WTC11 (cell line): Measurements from ENCODE around the gene CAB39L. TPM values are rescaled to one million over a fixed set of nuclear protein-coding genes. Genes with fewer than 3 reads are reported as not detected.

ENCODE experiments used
- ATAC-seq: fragments of 200-7000 bp; cut with Tn5 transposase; 2 replicates; pipeline ENCODE4 v1.10.0; 2021; ENCODE audit warnings: mild to moderate bottlenecking, moderate library complexity
- CTCF ChIA-PET: fragments of 300-600 bp; sonication (Branson Sonifier 250); formaldehyde crosslinking; loops from one replicate; lab custom pipeline; 2021; ENCODE audit warnings: antibody characterized with exemption; lab: Charles Lee
- POLR2A ChIA-PET: fragments of 350-600 bp; sonication (Branson Sonifier 250); formaldehyde crosslinking; loops from one replicate; lab custom pipeline; 2021; ENCODE audit warnings: antibody characterized with exemption; lab: Charles Lee
- DNase-seq: peaks from one replicate; pipeline ENCODE4 v3.0.0; 2021; ENCODE audit warnings: low spot score
- H3K27ac Mint-ChIP-seq: 2 replicates; pipeline ENCODE4 v1.8.0; 2021; ENCODE audit warnings: mixed read lengths
- H3K27me3 Mint-ChIP-seq: 2 replicates; pipeline ENCODE4 v1.8.0; 2021; ENCODE audit warnings: low read depth, mild to moderate bottlenecking, moderate library complexity, mixed read lengths
- H3K36me3 Mint-ChIP-seq: 2 replicates; pipeline ENCODE4 v1.8.0; 2021; ENCODE audit warnings: mixed read lengths
- H3K4me1 Mint-ChIP-seq: 2 replicates; pipeline ENCODE4 v1.8.0; 2022; ENCODE audit warnings: mixed read lengths
- H3K4me3 Mint-ChIP-seq: 2 replicates; pipeline ENCODE4 v1.8.0; 2021; ENCODE audit warnings: mild to moderate bottlenecking, moderate library complexity, mixed read lengths
- H3K9me3 Mint-ChIP-seq: 2 replicates; pipeline ENCODE4 v1.8.0; 2021; ENCODE audit warnings: mixed read lengths
- AR ChIP-seq: fragments of 250-450 bp; sonication (Bioruptor Pico); IDR thresholded peaks from 2 replicates; pipeline ENCODE4 v1.9.0; 2021; ENCODE audit warnings: mild to moderate bottlenecking
- ATF1 ChIP-seq: sonication (generic); formaldehyde crosslinking; IDR thresholded peaks from 2 replicates; pipeline ENCODE4 v1.8.1; 2023; ENCODE audit warnings: mild to moderate bottlenecking, moderate library complexity, missing genetic modification reagents
- CBFB ChIP-seq: sonication (generic); formaldehyde crosslinking; IDR thresholded peaks from 2 replicates; pipeline ENCODE4 v1.8.1; 2022; ENCODE audit warnings: mild to moderate bottlenecking, low read depth, missing genetic modification reagents
- CDX4 ChIP-seq: fragments of 250-450 bp; sonication (Bioruptor Pico); IDR thresholded peaks from 2 replicates; pipeline ENCODE4 v1.9.0; 2021; ENCODE audit warnings: moderate library complexity, mild to moderate bottlenecking, inconsistent platforms, borderline replicate concordance
- CREM ChIP-seq: sonication (generic); formaldehyde crosslinking; IDR thresholded peaks from 2 replicates; pipeline ENCODE4 v1.8.1; 2022; ENCODE audit warnings: mild to moderate bottlenecking, missing genetic modification reagents, moderate library complexity
- HMGXB4 ChIP-seq: sonication (generic); formaldehyde crosslinking; IDR thresholded peaks from 2 replicates; pipeline ENCODE4 v1.8.1; 2023; ENCODE audit warnings: mild to moderate bottlenecking, moderate library complexity, missing genetic modification reagents
- IRF1 ChIP-seq: sonication (generic); formaldehyde crosslinking; IDR thresholded peaks from 2 replicates; pipeline ENCODE4 v1.8.0; 2023; ENCODE audit warnings: missing genetic modification reagents
- IRF2 ChIP-seq: sonication (generic); formaldehyde crosslinking; IDR thresholded peaks from 2 replicates; pipeline ENCODE4 v1.8.0; 2022; ENCODE audit warnings: low read depth, missing genetic modification reagents, borderline replicate concordance
- NR2C2 ChIP-seq: sonication (generic); formaldehyde crosslinking; IDR thresholded peaks from 2 replicates; pipeline ENCODE4 v1.8.0; 2022; ENCODE audit warnings: mild to moderate bottlenecking, missing genetic modification reagents
- ZBTB21 ChIP-seq: sonication (generic); formaldehyde crosslinking; IDR thresholded peaks from 2 replicates; pipeline ENCODE4 v1.8.1; 2023; ENCODE audit warnings: mild to moderate bottlenecking, missing genetic modification reagents, borderline replicate concordance
- ZNF263 ChIP-seq: sonication (generic); formaldehyde crosslinking; IDR thresholded peaks from 2 replicates; pipeline ENCODE4 v1.8.1; 2022; ENCODE audit warnings: low read depth, mild to moderate bottlenecking, moderate library complexity, missing genetic modification reagents
- ZNF416 ChIP-seq: fragments of 250-450 bp; sonication (Bioruptor Pico); IDR thresholded peaks from 2 replicates; pipeline ENCODE4 v1.9.0; 2021; ENCODE audit warnings: mild to moderate bottlenecking, inconsistent platforms
- total RNA-seq: library from RNA; stranded (reverse); gene quantifications from 3 replicates; pipeline ENCODE4 v1.2.3, GENCODE V29; 2021
- TF ChIP-seq, protein P1 (sequence below): sonication (generic); formaldehyde crosslinking; IDR thresholded peaks from 2 replicates; pipeline ENCODE4 v1.8.0; 2022; ENCODE audit warnings: missing genetic modification reagents
- TF ChIP-seq, protein P2 (sequence below): sonication (generic); formaldehyde crosslinking; IDR thresholded peaks from 2 replicates; pipeline ENCODE4 v1.8.1; 2022; ENCODE audit warnings: low read depth, missing genetic modification reagents, borderline replicate concordance
- TF ChIP-seq, protein P3 (sequence below): fragments of 200-600 bp; IDR thresholded peaks from 2 replicates; pipeline ENCODE4 v1.8.0; 2022; ENCODE audit warnings: antibody characterized with exemption

The CAB39L gene
- total RNA-seq, 1 experiment from 2014 or later: 3.3 TPM

GRCh38 chr13:49341941-49342340, 101.9 kb downstream of the CAB39L start:
- POLR2A ChIA-PET: no interaction called here
- Mint-ChIP-seq H3K9me3 (no peaks in the 10 kb centered on the region), H3K4me1 (no peaks in the 10 kb centered on the region), H3K36me3 (no peaks in the 10 kb centered on the region), H3K27me3 (no peaks in the 10 kb centered on the region), H3K27ac (no peak overlapping the region)
- ATAC-seq (no peak), DNase-seq (no peak)
- CTCF ChIA-PET: no interaction called here
- no peak for TF ChIP-seq HMGXB4
- TF ChIP-seq, protein P1, sequence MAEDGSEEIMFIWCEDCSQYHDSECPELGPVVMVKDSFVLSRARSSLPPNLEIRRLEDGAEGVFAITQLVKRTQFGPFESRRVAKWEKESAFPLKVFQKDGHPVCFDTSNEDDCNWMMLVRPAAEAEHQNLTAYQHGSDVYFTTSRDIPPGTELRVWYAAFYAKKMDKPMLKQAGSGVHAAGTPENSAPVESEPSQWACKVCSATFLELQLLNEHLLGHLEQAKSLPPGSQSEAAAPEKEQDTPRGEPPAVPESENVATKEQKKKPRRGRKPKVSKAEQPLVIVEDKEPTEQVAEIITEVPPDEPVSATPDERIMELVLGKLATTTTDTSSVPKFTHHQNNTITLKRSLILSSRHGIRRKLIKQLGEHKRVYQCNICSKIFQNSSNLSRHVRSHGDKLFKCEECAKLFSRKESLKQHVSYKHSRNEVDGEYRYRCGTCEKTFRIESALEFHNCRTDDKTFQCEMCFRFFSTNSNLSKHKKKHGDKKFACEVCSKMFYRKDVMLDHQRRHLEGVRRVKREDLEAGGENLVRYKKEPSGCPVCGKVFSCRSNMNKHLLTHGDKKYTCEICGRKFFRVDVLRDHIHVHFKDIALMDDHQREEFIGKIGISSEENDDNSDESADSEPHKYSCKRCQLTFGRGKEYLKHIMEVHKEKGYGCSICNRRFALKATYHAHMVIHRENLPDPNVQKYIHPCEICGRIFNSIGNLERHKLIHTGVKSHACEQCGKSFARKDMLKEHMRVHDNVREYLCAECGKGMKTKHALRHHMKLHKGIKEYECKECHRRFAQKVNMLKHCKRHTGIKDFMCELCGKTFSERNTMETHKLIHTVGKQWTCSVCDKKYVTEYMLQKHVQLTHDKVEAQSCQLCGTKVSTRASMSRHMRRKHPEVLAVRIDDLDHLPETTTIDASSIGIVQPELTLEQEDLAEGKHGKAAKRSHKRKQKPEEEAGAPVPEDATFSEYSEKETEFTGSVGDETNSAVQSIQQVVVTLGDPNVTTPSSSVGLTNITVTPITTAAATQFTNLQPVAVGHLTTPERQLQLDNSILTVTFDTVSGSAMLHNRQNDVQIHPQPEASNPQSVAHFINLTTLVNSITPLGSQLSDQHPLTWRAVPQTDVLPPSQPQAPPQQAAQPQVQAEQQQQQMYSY (CRISPR knock-in tag): no peak
- TF ChIP-seq, all 79 proteins: peak for 0
- H3K4me3 Mint-ChIP-seq: no peak overlapping the region

DNA sequence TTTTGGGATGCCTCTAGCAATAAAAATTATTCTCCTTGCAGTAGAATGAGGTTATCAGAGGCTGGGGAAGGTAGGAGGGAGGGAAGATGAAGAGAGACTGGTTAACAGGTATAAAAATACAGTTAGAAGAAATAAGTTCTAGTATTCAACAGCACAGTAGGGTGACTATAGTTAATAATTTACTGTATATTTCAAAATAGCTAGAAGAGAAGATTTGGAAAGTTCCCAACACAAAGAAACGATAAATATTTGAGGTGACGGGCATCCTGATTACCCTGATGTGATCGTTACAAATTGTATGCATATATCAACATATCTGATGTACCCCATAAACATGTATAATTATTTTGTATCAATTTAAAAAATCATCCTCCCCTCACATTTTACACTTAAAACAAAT, 102.3 kb downstream of the CAB39L start:
- Mint-ChIP-seq H3K27ac (no peak overlapping the region), H3K9me3 (no peaks in the 10 kb centered on the region), H3K4me1 (no peaks in the 10 kb centered on the region), H3K27me3 (no peaks in the 10 kb centered on the region), H3K36me3 (no peaks in the 10 kb centered on the region), H3K4me3 (no peak overlapping the region)
- no peak for TF ChIP-seq NR2C2 (CRISPR knock-in tag)
- TF ChIP-seq, protein P2, sequence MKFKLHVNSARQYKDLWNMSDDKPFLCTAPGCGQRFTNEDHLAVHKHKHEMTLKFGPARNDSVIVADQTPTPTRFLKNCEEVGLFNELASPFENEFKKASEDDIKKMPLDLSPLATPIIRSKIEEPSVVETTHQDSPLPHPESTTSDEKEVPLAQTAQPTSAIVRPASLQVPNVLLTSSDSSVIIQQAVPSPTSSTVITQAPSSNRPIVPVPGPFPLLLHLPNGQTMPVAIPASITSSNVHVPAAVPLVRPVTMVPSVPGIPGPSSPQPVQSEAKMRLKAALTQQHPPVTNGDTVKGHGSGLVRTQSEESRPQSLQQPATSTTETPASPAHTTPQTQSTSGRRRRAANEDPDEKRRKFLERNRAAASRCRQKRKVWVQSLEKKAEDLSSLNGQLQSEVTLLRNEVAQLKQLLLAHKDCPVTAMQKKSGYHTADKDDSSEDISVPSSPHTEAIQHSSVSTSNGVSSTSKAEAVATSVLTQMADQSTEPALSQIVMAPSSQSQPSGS: no peak
- no peak for TF ChIP-seq IRF2 (CRISPR knock-in tag)
- no peak for TF ChIP-seq ATF1
- no peak for TF ChIP-seq CREM (CRISPR knock-in tag)
- TF ChIP-seq, protein P3, sequence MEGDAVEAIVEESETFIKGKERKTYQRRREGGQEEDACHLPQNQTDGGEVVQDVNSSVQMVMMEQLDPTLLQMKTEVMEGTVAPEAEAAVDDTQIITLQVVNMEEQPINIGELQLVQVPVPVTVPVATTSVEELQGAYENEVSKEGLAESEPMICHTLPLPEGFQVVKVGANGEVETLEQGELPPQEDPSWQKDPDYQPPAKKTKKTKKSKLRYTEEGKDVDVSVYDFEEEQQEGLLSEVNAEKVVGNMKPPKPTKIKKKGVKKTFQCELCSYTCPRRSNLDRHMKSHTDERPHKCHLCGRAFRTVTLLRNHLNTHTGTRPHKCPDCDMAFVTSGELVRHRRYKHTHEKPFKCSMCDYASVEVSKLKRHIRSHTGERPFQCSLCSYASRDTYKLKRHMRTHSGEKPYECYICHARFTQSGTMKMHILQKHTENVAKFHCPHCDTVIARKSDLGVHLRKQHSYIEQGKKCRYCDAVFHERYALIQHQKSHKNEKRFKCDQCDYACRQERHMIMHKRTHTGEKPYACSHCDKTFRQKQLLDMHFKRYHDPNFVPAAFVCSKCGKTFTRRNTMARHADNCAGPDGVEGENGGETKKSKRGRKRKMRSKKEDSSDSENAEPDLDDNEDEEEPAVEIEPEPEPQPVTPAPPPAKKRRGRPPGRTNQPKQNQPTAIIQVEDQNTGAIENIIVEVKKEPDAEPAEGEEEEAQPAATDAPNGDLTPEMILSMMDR: no peak
- TF ChIP-seq IRF1 (CRISPR knock-in tag): no peak
- TF ChIP-seq CDX4: no peak
- no peak for TF ChIP-seq CBFB (CRISPR knock-in tag)
- no peak for TF ChIP-seq ZNF263 (CRISPR knock-in tag)
- TF ChIP-seq ZBTB21 (CRISPR knock-in tag): no peak
- no peak for TF ChIP-seq ZNF416 (CRISPR knock-in tag)
- no peak for TF ChIP-seq AR (CRISPR knock-in tag)
- POLR2A ChIA-PET: no interaction called here
- ATAC-seq (no peak), DNase-seq (no peak)
- CTCF ChIA-PET: no interaction called here
